ENCODE measurements around the gene PTPRM.

GRCh38 chr18:7741640-7742039 is 174.5 kb downstream of the PTPRM start:
- TF ChIP-seq JUN (IDR thresholded peaks at IDR 0.05; ENCODE audit: borderline replicate concordance, insufficient read depth, insufficient read length, low read depth) (no peak), CTCF (IDR thresholded peaks at IDR 0.05; ENCODE audit: extremely low read depth in 1 of 2, insufficient read depth in 1 of 2, low read depth in 1 of 2, low read length in 2 of 2) (no peak)

Measured in endothelial cell of umbilical vein (primary cell).